Loucy (cell line): ENCODE data around the gene FES.

Experiments
- EZH2phosphoT487 ChIP-seq: fragments of 200-600 bp; IDR thresholded peaks from 2 replicates; pipeline ENCODE4 v1.6.1; 2018; ENCODE audit warnings: antibody characterized with exemption, mild to moderate bottlenecking, moderate library complexity, borderline replicate concordance
- TF ChIP-seq, protein P1 (sequence below): fragments of 200-600 bp; sonication (generic); conservative IDR thresholded peaks from 2 replicates; pipeline ENCODE4 v1.5.1; 2014; ENCODE audit warnings: mild to moderate bottlenecking, antibody characterized with exemption, low read length

DNA sequence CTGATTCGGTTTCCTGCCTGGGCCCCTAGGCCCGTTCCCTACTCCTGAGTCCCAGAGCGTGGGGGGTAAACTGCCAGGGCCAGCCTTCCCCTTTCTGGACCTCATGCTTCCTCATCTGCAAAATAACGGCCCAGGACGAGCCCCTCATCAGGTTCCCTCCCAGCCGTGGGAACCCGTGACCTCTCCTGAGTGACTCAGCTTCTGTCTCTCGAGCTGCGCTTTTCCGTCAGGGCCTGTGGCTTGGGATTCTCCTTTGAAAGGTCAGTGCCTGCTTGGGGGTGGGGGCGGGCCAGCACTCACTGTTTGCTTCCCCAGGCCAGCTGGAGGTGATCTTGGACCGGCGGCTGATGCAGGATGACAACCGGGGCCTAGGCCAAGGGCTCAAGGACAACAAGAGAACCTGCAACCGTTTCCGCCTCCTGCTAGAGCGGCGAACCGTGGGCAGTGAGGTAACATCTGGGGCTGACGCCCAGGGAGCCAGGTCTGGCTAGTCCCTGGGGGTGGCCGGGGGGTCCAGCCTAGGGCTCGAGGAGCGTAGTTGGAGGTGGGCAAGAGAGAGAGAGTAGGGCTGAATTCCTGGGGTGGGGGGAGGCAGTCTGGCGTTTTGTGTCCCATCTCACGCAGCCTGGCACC, 31.6 kb downstream of the FES start:
- TF ChIP-seq, protein P1, sequence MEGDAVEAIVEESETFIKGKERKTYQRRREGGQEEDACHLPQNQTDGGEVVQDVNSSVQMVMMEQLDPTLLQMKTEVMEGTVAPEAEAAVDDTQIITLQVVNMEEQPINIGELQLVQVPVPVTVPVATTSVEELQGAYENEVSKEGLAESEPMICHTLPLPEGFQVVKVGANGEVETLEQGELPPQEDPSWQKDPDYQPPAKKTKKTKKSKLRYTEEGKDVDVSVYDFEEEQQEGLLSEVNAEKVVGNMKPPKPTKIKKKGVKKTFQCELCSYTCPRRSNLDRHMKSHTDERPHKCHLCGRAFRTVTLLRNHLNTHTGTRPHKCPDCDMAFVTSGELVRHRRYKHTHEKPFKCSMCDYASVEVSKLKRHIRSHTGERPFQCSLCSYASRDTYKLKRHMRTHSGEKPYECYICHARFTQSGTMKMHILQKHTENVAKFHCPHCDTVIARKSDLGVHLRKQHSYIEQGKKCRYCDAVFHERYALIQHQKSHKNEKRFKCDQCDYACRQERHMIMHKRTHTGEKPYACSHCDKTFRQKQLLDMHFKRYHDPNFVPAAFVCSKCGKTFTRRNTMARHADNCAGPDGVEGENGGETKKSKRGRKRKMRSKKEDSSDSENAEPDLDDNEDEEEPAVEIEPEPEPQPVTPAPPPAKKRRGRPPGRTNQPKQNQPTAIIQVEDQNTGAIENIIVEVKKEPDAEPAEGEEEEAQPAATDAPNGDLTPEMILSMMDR: no peak
- no peak for TF ChIP-seq EZH2phosphoT487
